Tibial artery (tissue), 4 donors: ENCODE measurements around the gene PNLIPRP1.

ENCODE experiments used
- DNase-seq, 2 donors: peaks; one replicate each; pipeline ENCODE4 v3.0.0-alpha.2; 2019
- H3K27ac ChIP-seq, 2 donors: fragments of 200-600 bp; sonication (generic) in 1 of 2; 1 replicate in 1 of 2; 2 replicates in 1 of 2; pipeline ENCODE4 v1.5.1; 2018 to 2019; ENCODE audit warnings: mild to moderate bottlenecking in 1 of 2
- H3K27me3 ChIP-seq, 2 donors: fragments of 200-600 bp; sonication (generic) in 1 of 2; one replicate each; pipeline versions ENCODE4 v1.5.1 to v1.6.0; 2016 to 2019
- H3K36me3 ChIP-seq, 3 donors: fragments of 200-600 bp; sonication (generic) in 2 of 3; one replicate each; pipeline ENCODE4 v1.5.1; 2016 to 2019; ENCODE audit warnings: mild to moderate bottlenecking in 2 of 3
- H3K4me1 ChIP-seq, 4 donors: fragments of 200-600 bp; sonication (generic) in 2 of 4; 1 replicate in 3 of 4; 2 replicates in 1 of 4; pipeline ENCODE4 v1.5.1; 2016 to 2019
- H3K4me3 ChIP-seq, 2 donors: fragments of 200-600 bp; sonication (generic) in 1 of 2; 1 replicate in 1 of 2; 2 replicates in 1 of 2; pipeline ENCODE4 v1.5.1; 2018 to 2019; ENCODE audit warnings: mild to moderate bottlenecking in 2 of 2
- H3K9me3 ChIP-seq, 3 donors: fragments of 200-600 bp; sonication (generic) in 1 of 3; one replicate each; pipeline ENCODE4 v1.5.1; 2016 to 2019
- intact Hi-C: fragments of 100-400 bp; cut with DNase I; formaldehyde crosslinking; loops from one replicate; pipeline ENCODE4 v1.15.0; 2023; ENCODE audit warnings: low total_unique reads
- TF ChIP-seq, protein P1 (sequence below), 2 experiments: fragments of 200-600 bp in 1 of 2; fragments of 450-650 bp in 1 of 2; IDR thresholded peaks; one replicate each; pipeline ENCODE4 v1.5.1; 2017 to 2019; ENCODE audit warnings: antibody characterized with exemption in 2 of 2, mild to moderate bottlenecking in 1 of 2, moderate library complexity in 1 of 2

PNLIPRP1 gene

DNA sequence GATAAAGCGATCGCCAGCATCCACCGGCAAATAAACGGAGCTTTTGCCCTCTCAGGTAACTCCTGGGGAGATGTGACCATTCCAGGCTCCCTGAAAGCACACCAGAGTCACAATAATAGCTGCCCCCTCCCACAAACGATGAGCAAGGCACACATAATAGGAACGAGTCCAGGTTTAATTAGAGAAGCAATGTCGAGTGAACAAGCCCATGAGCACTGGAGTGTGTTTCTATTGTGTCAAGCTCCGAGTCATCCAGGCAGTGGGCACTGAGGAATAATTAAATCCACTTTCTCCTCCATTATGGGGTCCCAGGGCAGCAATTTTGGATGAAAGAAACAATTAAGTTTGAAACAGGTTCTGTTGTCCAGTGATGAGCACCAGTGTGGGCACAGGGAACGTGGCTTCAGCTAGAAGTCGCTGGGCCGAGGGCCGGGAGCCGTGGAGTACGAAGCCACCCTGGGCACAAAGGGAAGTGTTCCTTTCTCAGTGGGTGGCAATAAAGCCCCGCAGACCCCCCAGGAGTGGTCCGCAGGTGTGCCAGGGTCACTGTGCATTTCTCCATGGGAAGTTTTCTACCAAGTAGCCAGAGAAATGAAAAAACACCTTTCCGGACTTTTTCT is 41.9 kb downstream of the PNLIPRP1 start:
- peaks cover 0 to under 1% (median under 1%) of the 10 kb centered on the region in 4 donors for H3K4me1 ChIP-seq
- no peaks in the 10 kb centered on the region for H3K9me3 ChIP-seq
- no peak for DNase-seq
- intact Hi-C loops, result no loop called here
- H3K27me3 ChIP-seq, result peaks cover 0 to 6% of the 10 kb centered on the region in 2 donors
- H3K4me3 ChIP-seq, result no peak overlapping the region
- H3K36me3 ChIP-seq, result no peaks in the 10 kb centered on the region
- H3K27ac ChIP-seq, result no peak overlapping the region
- TF ChIP-seq, protein P1, sequence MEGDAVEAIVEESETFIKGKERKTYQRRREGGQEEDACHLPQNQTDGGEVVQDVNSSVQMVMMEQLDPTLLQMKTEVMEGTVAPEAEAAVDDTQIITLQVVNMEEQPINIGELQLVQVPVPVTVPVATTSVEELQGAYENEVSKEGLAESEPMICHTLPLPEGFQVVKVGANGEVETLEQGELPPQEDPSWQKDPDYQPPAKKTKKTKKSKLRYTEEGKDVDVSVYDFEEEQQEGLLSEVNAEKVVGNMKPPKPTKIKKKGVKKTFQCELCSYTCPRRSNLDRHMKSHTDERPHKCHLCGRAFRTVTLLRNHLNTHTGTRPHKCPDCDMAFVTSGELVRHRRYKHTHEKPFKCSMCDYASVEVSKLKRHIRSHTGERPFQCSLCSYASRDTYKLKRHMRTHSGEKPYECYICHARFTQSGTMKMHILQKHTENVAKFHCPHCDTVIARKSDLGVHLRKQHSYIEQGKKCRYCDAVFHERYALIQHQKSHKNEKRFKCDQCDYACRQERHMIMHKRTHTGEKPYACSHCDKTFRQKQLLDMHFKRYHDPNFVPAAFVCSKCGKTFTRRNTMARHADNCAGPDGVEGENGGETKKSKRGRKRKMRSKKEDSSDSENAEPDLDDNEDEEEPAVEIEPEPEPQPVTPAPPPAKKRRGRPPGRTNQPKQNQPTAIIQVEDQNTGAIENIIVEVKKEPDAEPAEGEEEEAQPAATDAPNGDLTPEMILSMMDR (IDR thresholded peaks at IDR 0.05), result no peak

DNA sequence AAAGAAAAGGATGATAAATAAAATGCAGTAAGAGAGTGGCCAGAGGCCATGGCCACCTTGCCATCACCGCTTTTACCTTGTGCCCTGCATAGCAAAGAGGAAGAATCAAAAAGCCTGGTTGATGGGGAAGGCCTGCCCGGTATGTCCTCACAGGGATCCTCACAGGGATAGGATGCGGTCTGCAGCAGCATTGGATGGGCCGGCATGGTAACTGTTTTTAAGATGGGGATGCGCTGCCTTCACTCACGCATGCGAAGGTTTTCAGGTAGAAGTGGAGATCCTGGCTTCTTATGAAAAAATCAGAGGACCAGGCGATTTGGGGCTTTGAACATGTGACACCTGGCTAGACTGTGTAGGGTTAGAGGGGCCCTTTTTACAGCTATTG is 42.4 kb downstream of the PNLIPRP1 start:
- no peak for DNase-seq
- Histone ChIP-seq H3K36me3 (no peaks in the 10 kb centered on the region), H3K4me1 (no peaks in the 10 kb centered on the region), H3K27me3 (peaks cover 0 to 4% of the 10 kb centered on the region in 2 donors), H3K4me3 (no peak overlapping the region), H3K9me3 (no peaks in the 10 kb centered on the region), H3K27ac (no peak overlapping the region)
- TF ChIP-seq, protein P1 (IDR thresholded peaks at IDR 0.05), result no peak
- intact Hi-C loops, result no loop called here

DNA sequence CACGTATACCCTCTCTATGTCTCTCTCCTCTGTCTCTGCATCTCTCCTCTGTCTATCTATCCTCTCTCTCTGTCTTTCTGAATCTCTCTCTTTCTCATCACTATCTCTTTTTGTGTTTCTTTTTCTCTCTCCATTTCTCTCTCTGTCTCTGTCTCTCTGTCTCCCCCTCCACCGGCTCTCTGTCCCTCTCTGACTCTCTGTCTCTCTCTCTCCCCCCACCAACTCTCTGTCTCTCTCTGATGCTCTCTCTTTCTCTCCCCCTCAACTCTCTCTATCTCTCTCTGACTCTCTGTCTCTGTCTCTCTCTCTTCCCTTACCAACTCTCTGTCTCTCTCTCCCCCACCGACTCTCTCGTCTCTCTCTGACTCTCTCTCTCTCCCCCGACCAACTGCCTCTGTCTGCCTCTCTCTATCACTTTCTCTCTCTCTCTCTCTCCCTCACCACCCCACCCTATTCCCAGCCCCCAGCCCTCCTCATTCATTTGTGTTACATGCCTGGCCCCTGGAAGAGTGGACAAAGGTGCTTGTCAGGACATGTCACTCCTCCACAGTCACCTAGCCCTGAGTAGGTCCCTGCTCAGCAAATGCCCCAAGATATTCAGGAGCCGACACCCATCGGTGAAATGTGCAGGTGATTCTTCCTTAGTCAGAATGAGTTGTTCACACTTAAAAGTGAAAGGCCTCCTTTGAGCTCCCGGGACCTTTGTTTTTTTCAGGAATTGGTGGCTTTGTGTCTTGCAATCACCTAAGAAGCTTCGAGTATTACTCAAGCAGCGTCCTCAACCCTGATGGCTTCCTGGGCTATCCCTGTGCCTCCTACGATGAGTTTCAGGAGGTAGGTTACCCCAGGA is 43.6 kb downstream of the PNLIPRP1 start:
- Histone ChIP-seq H3K36me3 (no peaks in the 10 kb centered on the region), H3K4me3 (no peak overlapping the region), H3K4me1 (no peaks in the 10 kb centered on the region), H3K9me3 (no peaks in the 10 kb centered on the region), H3K27ac (no peak overlapping the region), H3K27me3 (peaks cover 0 to 4% of the 10 kb centered on the region in 2 donors)
- DNase-seq, result no peak
- TF ChIP-seq, protein P1 (IDR thresholded peaks at IDR 0.05), result no peak
- intact Hi-C loops, result no loop called here

DNA sequence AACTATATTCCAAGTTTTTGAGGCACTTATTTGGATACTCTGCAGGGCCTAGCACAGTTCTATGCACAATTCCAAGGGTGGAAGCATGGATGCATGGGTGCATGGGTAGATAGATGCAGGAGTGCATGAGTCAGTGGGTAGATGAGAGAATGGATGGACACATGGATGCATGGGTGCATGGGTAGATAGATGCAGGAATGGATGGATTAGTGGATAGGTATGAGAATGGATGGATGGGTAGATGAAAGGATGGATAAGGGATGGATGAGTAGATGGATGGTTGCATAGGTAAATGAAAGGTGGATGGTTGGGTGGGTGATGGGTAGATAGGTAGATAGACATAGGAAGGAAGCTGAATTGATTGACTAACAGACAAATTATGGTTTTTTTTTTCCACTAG is 45.6 kb downstream of the PNLIPRP1 start:
- no peak overlapping the region for H3K27ac ChIP-seq
- H3K9me3 ChIP-seq, result no peaks in the 10 kb centered on the region
- DNase-seq, result no peak
- no peaks in the 10 kb centered on the region for H3K36me3 ChIP-seq
- intact Hi-C loops, result no loop called here
- no peak overlapping the region for H3K4me3 ChIP-seq
- peaks cover 0 to 4% of the 10 kb centered on the region in 2 donors for H3K27me3 ChIP-seq
- TF ChIP-seq, protein P1 (IDR thresholded peaks at IDR 0.05), result no peak
- H3K4me1 ChIP-seq, result no peaks in the 10 kb centered on the region

DNA sequence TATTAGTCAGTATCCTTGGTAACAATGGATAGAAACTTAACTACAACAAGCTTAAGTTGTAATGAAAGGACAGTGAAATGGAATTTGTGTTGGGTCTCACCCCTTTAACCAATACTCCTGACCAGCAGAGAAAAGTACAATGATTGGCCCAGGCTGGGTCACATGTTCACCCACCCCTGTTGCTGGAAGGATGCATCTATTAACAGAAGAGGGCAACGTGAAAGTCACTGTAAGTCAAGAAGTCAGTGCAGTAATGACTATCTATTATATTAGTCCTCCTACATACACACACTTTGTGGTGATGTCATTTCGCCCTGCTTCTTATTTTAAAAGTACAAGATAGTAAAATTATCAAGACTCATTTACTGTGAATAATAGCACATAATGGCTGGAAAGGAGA is 46.2 kb downstream of the PNLIPRP1 start:
- TF ChIP-seq, protein P1 (IDR thresholded peaks at IDR 0.05), result no peak
- no peaks in the 10 kb centered on the region for H3K36me3 ChIP-seq
- intact Hi-C loops, result no loop called here
- H3K9me3 ChIP-seq, result no peaks in the 10 kb centered on the region
- no peak overlapping the region for H3K4me3 ChIP-seq
- no peak overlapping the region for H3K27ac ChIP-seq
- H3K27me3 ChIP-seq, result peaks cover 0 to 4% of the 10 kb centered on the region in 2 donors
- H3K4me1 ChIP-seq, result no peaks in the 10 kb centered on the region
- no peak for DNase-seq
